Measurements from ENCODE around the gene IFNB1. TPM values are rescaled to one million over a fixed set of nuclear protein-coding genes. Genes with fewer than 3 reads are reported as not detected.
A peak's percentile ranks its signal among the peaks of the same experiment; 100 is the strongest.

The IFNB1 gene
- total RNA-seq, 2 donors from 2014 or later: not detected

DNA sequence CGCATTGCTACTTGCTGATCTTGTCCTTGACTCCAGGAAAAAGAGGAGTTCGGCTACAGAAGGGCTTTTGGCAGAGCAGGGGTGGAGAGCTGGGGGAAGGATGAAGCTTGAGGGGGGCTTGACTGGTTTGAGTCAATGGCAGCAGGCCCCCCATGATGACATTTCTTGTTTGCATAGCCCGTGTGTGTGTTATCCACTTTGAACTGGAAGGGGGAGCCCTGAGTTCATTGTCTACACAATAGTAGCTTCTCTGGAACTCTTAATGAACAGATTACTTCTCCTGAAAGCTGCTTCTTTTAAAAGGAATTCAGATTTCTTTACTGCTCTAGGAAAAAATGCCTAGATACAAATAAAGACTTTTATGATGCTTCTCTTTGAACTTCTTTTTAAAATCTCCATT is 2.3 kb downstream of the IFNB1 start:
- H3K9me3 ChIP-seq: no peaks in the 10 kb centered on the region
- peaks cover 0 to 7% of the 10 kb centered on the region in 2 donors for H3K4me1 ChIP-seq (ENCODE audit: control insufficient read depth in 1 of 2, low read depth in 2 of 2)
- TF ChIP-seq CTCF (IDR thresholded peaks at IDR 0.05): no peak
- no peak for ATAC-seq (ENCODE audit: insufficient number of reproducible peaks, low FRiP score, low read depth)
- H3K36me3 ChIP-seq: no peaks in the 10 kb centered on the region
- H3K27me3 ChIP-seq (replicated peaks; ENCODE audit: insufficient read depth): no peaks in the 10 kb centered on the region
- no peak overlapping the region for H3K4me3 ChIP-seq
- H3K27ac ChIP-seq: no peak overlapping the region
- no peak for DNase-seq (ENCODE audit: low spot score)

GRCh38 chr9:21070906-21071305 is 6.8 kb downstream of the IFNB1 start:
- ATAC-seq (ENCODE audit: insufficient number of reproducible peaks, low FRiP score, low read depth) (no peak), DNase-seq (ENCODE audit: low spot score) (no peak)
- Histone ChIP-seq H3K4me1 (ENCODE audit: control insufficient read depth in 1 of 2, low read depth in 2 of 2) (peaks cover 0 to 17% of the 10 kb centered on the region in 2 donors), H3K27me3 (replicated peaks; ENCODE audit: insufficient read depth) (no peaks in the 10 kb centered on the region), H3K27ac (peak overlapping the region in 1 of 2 donors; percentile 33), H3K4me3 (no peak overlapping the region), H3K36me3 (no peaks in the 10 kb centered on the region), H3K9me3 (no peaks in the 10 kb centered on the region)
- no peak for TF ChIP-seq CTCF (IDR thresholded peaks at IDR 0.05)

- peak overlapping the region; percentile 15 to 33 for H3K27ac ChIP-seq
- TF ChIP-seq CTCF (IDR thresholded peaks at IDR 0.05): peak; percentile 48
Measured at GRCh38 chr9:21070171-21070571, 7.6 kb downstream of the IFNB1 start.

GRCh38 chr9:21060919-21061561 is 16.7 kb downstream of the IFNB1 start:
- no peak for ATAC-seq (ENCODE audit: insufficient number of reproducible peaks, low FRiP score, low read depth)
- Histone ChIP-seq H3K4me3 (no peak overlapping the region), H3K36me3 (no peaks in the 10 kb centered on the region), H3K4me1 (ENCODE audit: control insufficient read depth in 1 of 2, low read depth in 2 of 2) (no peaks in the 10 kb centered on the region), H3K9me3 (no peaks in the 10 kb centered on the region), H3K27me3 (replicated peaks; ENCODE audit: insufficient read depth) (no peaks in the 10 kb centered on the region), H3K27ac (no peak overlapping the region)
- no peak for DNase-seq (ENCODE audit: low spot score)
- TF ChIP-seq CTCF (IDR thresholded peaks at IDR 0.05): no peak

More at GRCh38 chr9:21070171-21070571, 7.6 kb downstream of the IFNB1 start:
- ATAC-seq (ENCODE audit: insufficient number of reproducible peaks, low FRiP score, low read depth) (peak; percentile 98), DNase-seq (ENCODE audit: low spot score) (peak; percentile 36)
- peak overlapping the region; percentile 57 for H3K4me3 ChIP-seq
- no peaks in the 10 kb centered on the region for H3K36me3 ChIP-seq
- H3K9me3 ChIP-seq: no peaks in the 10 kb centered on the region
- H3K4me1 ChIP-seq (ENCODE audit: control insufficient read depth in 1 of 2, low read depth in 2 of 2): peaks cover 0 to 17% of the 10 kb centered on the region in 2 donors
- H3K27me3 ChIP-seq (replicated peaks; ENCODE audit: insufficient read depth): no peaks in the 10 kb centered on the region

DNA sequence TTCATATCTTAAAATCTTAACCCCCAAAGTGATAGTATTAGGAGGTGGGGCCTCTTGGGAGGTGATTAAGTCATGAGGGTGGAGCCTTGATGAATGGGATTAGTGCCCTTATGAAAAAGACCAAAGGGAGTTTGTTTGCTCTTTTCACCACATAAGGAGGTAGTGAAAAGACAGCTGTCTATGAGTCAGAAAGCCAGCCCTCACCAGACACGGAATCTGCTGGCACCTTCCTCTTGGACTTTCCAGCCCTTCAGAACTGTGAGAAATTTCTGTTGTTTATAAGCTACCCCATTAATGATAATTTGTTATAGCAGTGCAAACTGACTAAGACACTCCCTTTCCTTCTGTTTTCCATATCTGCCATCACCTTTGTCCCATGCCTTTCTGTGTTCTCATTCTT is 20.8 kb downstream of the IFNB1 start:
- H3K4me3 ChIP-seq: no peak overlapping the region
- no peak for ATAC-seq (ENCODE audit: insufficient number of reproducible peaks, low FRiP score, low read depth)

More for the DNA sequence above, 20.8 kb downstream of the IFNB1 start:
- Histone ChIP-seq H3K27ac (no peak overlapping the region), H3K27me3 (replicated peaks; ENCODE audit: insufficient read depth) (no peaks in the 10 kb centered on the region), H3K36me3 (no peaks in the 10 kb centered on the region), H3K9me3 (no peaks in the 10 kb centered on the region), H3K4me1 (ENCODE audit: control insufficient read depth in 1 of 2, low read depth in 2 of 2) (no peaks in the 10 kb centered on the region)
- TF ChIP-seq CTCF (IDR thresholded peaks at IDR 0.05): no peak
- DNase-seq (ENCODE audit: low spot score): no peak

Measured in thoracic aorta (tissue), 2 donors.